ENCODE results near the gene LOXL3. TPM values are rescaled to one million over a fixed set of nuclear protein-coding genes. Genes with fewer than 3 reads are reported as not detected.

Gene LOXL3
- total RNA-seq, 1 experiment from 2014 or later, result 29.0 TPM

GRCh38 chr2:74587664-74588277 is 34.0 kb upstream of the LOXL3 start:
- no peak overlapping the region for H2BK20ac ChIP-seq (ENCODE audit: low read depth, low read length, poor library complexity, severe bottlenecking)
- no peak overlapping the region for H3K56ac ChIP-seq (ENCODE audit: insufficient read length, low read depth, low read length)
- no peak overlapping the region for H3K4ac ChIP-seq (ENCODE audit: low read depth, low read length)
- no peaks in the 10 kb centered on the region for H3K79me2 ChIP-seq (ENCODE audit: insufficient read depth, low read length)
- H2AFZ ChIP-seq (ENCODE audit: low read length), result no peak overlapping the region
- H2BK120ac ChIP-seq (ENCODE audit: low read depth, low read length, poor library complexity, severe bottlenecking), result no peak overlapping the region
- H4K20me1 ChIP-seq (ENCODE audit: control insufficient read depth, insufficient read depth, insufficient read length), result no peaks in the 10 kb centered on the region
- peaks cover 13 to 17% of the 10 kb centered on the region in 2 experiments for H3K4me1 Mint-ChIP-seq
- H3T11ph ChIP-seq (ENCODE audit: low read length), result no peak overlapping the region
- H3K23me2 ChIP-seq (ENCODE audit: insufficient read length, low read depth, low read length, poor library complexity, severe bottlenecking), result no peaks in the 10 kb centered on the region
- no peaks in the 10 kb centered on the region for H3K79me1 ChIP-seq (ENCODE audit: insufficient read depth, low read depth, low read length, poor library complexity, severe bottlenecking)
- TF ChIP-seq CTCF (conservative IDR thresholded peaks at IDR 0.05), result peak; percentile 83
- no peak overlapping the region for H4K91ac ChIP-seq (ENCODE audit: insufficient read length, low read depth, low read length)
- peak overlapping the region in 1 of 3 experiments; percentile 15; a peak in 1 of 7 replicates for H3K27ac Mint-ChIP-seq
- no peak overlapping the region for H3K4me2 ChIP-seq (ENCODE audit: insufficient read depth, insufficient read length, low read length)
- no peaks in the 10 kb centered on the region for H3K36me3 Mint-ChIP-seq (ENCODE audit: insufficient read depth in 1 of 3, low read depth in 3 of 3)
- H3K4me1 ChIP-seq (ENCODE audit: insufficient read depth, low read length), result peaks cover 5% of the 10 kb centered on the region; the same call in 1 of the 2 replicates
- H3K9me3 Mint-ChIP-seq, result no peaks in the 10 kb centered on the region
- no CpG with 5 or more reads among the region's 6 CpGs for WGBS (ENCODE audit: extremely low coverage, insufficient read length, low lambda C conversion rate)
- no peak overlapping the region; a peak in 1 of 5 replicates for H3K4me3 Mint-ChIP-seq
- no peak overlapping the region for H3K14ac ChIP-seq (ENCODE audit: insufficient read depth, low read length)
- no peak overlapping the region for H2BK5ac ChIP-seq (ENCODE audit: insufficient read length, low read length)
- DNase-seq, result peak; percentile 71
- no peak overlapping the region for H3K27ac ChIP-seq (ENCODE audit: insufficient read length, low read depth, low read length)
- no peak overlapping the region for H3K18ac ChIP-seq (ENCODE audit: insufficient read length, low read depth, low read length)
- no peak overlapping the region for H3K9ac ChIP-seq (ENCODE audit: extremely low read depth, insufficient read length, low read length)
- H2BK15ac ChIP-seq (ENCODE audit: low read depth, low read length), result no peak overlapping the region
- H4K8ac ChIP-seq (replicated peaks; ENCODE audit: insufficient read length, low read depth, low read length), result no peak overlapping the region
- H3K27me3 ChIP-seq (ENCODE audit: insufficient read depth, low read length), result no peaks in the 10 kb centered on the region; the same call in 1 of the 2 replicates
- H4K5ac ChIP-seq (ENCODE audit: insufficient read length, low read depth, low read length), result no peak overlapping the region
- no peak overlapping the region for H2AK5ac ChIP-seq (ENCODE audit: insufficient read length, low read length)
- no peak overlapping the region for H3K23ac ChIP-seq (ENCODE audit: insufficient read length, low read depth, low read length)
- no peaks in the 10 kb centered on the region for H3K9me3 ChIP-seq (ENCODE audit: control insufficient read depth, low read depth, low read length)
- H2BK12ac ChIP-seq (ENCODE audit: insufficient read length, low read depth, low read length), result no peak overlapping the region
- H3K27me3 Mint-ChIP-seq (ENCODE audit: low read depth), result peaks cover 2% of the 10 kb centered on the region

Data from H9 (cell line).